HFFc6 (cell line): ENCODE data around the gene ATG16L1. TPM values are rescaled to one million over a fixed set of nuclear protein-coding genes. Genes with fewer than 3 reads are reported as not detected.

ENCODE experiments used
- DNase-seq: peaks from one replicate; pipeline ENCODE4 v3.0.0-alpha.2; 2018
- H3K27ac Mint-ChIP-seq: 2 replicates; pipeline ENCODE4 v1.8.0; 2020; ENCODE audit warnings: mild to moderate bottlenecking, mixed read lengths
- H3K27me3 Mint-ChIP-seq: 2 replicates; pipeline ENCODE4 v1.8.0; 2021; ENCODE audit warnings: mild to moderate bottlenecking, moderate library complexity, mixed read lengths; ENCODE audit not compliant: insufficient read depth
- H3K36me3 Mint-ChIP-seq: 2 replicates; pipeline ENCODE4 v1.8.0; 2021; ENCODE audit warnings: low read depth, mixed read lengths
- H3K4me1 Mint-ChIP-seq: 2 replicates; pipeline ENCODE4 v1.8.0; 2020; ENCODE audit warnings: low read depth, mixed read lengths
- H3K4me3 Mint-ChIP-seq: 2 replicates; pipeline ENCODE4 v1.8.0; 2020; ENCODE audit warnings: mild to moderate bottlenecking, moderate library complexity, mixed read lengths
- H3K9me3 Mint-ChIP-seq: 2 replicates; pipeline ENCODE4 v1.8.0; 2020; ENCODE audit warnings: mild to moderate bottlenecking, mixed read lengths
- total RNA-seq, 6 experiments: library from RNA; stranded (reverse); fragmentation: NEBNext Ultra II Directional; extraction: Animal tissue kit (Norgen Biotek cat#: 25700); gene quantifications; 2 replicates in 1 of 6; 3 replicates in 5 of 6; pipeline ENCODE4 v1.2.3, GENCODE V29; 2021
- TF ChIP-seq, protein P1 (sequence below): fragments of 200-600 bp; sonication (generic); IDR thresholded peaks from 2 replicates; pipeline ENCODE4 v1.5.0; 2021; ENCODE audit warnings: antibody characterized with exemption, mild to moderate bottlenecking

Gene ATG16L1
- total RNA-seq, 6 experiments from 2014 or later = 19.7 to 22.8 (median 21.6) TPM

DNA sequence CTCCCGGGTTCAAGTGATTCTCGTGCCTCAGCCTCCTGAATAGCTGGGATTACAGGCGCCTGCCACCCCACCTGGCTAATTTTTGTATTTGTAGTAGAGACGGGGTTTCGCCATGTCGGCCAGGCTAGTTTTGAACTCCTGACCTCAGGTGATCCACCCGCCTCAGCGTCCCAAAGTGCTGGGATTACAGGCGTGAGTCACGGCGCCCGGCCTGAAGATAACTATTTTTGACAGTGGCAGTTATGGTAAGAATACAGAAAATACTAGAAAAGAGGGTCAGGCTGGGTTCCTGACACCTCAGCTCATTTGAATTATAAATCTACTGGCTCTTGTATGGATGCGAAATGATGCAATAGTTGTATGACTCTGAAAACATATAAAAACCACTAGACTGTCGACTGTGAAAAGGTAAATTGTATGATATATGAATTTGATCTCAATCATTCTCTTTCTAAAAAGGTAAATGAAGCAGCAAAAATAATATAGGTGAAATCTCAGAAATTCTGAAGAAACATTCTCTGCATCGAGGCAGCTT is 91.8 kb downstream of the ATG16L1 start:
- H3K36me3 Mint-ChIP-seq = no peaks in the 10 kb centered on the region
- DNase-seq = no peak
- H3K4me1 Mint-ChIP-seq = no peaks in the 10 kb centered on the region
- TF ChIP-seq, protein P1, sequence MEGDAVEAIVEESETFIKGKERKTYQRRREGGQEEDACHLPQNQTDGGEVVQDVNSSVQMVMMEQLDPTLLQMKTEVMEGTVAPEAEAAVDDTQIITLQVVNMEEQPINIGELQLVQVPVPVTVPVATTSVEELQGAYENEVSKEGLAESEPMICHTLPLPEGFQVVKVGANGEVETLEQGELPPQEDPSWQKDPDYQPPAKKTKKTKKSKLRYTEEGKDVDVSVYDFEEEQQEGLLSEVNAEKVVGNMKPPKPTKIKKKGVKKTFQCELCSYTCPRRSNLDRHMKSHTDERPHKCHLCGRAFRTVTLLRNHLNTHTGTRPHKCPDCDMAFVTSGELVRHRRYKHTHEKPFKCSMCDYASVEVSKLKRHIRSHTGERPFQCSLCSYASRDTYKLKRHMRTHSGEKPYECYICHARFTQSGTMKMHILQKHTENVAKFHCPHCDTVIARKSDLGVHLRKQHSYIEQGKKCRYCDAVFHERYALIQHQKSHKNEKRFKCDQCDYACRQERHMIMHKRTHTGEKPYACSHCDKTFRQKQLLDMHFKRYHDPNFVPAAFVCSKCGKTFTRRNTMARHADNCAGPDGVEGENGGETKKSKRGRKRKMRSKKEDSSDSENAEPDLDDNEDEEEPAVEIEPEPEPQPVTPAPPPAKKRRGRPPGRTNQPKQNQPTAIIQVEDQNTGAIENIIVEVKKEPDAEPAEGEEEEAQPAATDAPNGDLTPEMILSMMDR = no peak
- no peaks in the 10 kb centered on the region for H3K9me3 Mint-ChIP-seq
- peaks cover 38% of the 10 kb centered on the region for H3K27me3 Mint-ChIP-seq
- no peak overlapping the region for H3K27ac Mint-ChIP-seq
- no peak overlapping the region for H3K4me3 Mint-ChIP-seq

Other genes with a start within 250 kb of the ATG16L1 start
- under 1 TPM in 3 of 6 experiments, not detected in 3; 0.20 to 0.36 (median 0.28) TPM for gene NGEF, start 238.4 kb upstream of the ATG16L1 start, total RNA-seq
- not detected for gene NEU2, start 219.0 kb upstream of the ATG16L1 start, total RNA-seq
- under 1 TPM in 5 of 6 experiments, not detected in 1; 0.19 to 0.66 (median 0.43) TPM for gene INPP5D, start 191.3 kb upstream of the ATG16L1 start, total RNA-seq
- not detected for gene SAG, start 56.1 kb downstream of the ATG16L1 start, total RNA-seq
- 10 to 100 TPM in 3 of 6 experiments, 1 to 10 TPM in 3; 8.1 to 12.2 (median 10.3) TPM for gene DGKD, start 102.8 kb downstream of the ATG16L1 start, total RNA-seq